C4-2B (cell line): ENCODE results near the gene SLC25A11.

ENCODE experiments used
- ZFX ChIP-seq: fragments of 450-650 bp; IDR thresholded peaks from 2 replicates; pipeline ENCODE4 v1.6.1; 2017
- TF ChIP-seq, protein P1 (sequence below): fragments of 450-650 bp; conservative IDR thresholded peaks from 2 replicates; pipeline ENCODE4 v1.5.1; 2017; ENCODE audit warnings: mild to moderate bottlenecking

DNA sequence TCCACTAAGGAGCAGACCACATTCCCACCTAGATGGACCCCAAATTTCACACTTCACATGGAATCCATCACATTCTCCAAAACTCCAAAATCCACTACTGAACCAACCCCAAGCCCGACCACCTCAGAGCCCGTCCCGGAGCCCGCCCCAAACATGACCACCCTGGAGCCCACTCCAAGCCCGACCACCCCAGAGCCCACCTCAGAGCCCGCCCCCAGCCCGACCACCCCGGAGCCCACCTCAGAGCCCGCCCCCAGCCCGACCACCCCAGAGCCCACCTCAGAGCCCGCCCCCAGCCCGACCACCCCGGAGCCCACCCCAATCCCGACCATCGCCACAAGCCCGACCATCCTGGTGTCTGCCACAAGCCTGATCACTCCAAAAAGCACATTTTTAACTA lies 6.2 kb downstream of the SLC25A11 start:
- TF ChIP-seq, protein P1, sequence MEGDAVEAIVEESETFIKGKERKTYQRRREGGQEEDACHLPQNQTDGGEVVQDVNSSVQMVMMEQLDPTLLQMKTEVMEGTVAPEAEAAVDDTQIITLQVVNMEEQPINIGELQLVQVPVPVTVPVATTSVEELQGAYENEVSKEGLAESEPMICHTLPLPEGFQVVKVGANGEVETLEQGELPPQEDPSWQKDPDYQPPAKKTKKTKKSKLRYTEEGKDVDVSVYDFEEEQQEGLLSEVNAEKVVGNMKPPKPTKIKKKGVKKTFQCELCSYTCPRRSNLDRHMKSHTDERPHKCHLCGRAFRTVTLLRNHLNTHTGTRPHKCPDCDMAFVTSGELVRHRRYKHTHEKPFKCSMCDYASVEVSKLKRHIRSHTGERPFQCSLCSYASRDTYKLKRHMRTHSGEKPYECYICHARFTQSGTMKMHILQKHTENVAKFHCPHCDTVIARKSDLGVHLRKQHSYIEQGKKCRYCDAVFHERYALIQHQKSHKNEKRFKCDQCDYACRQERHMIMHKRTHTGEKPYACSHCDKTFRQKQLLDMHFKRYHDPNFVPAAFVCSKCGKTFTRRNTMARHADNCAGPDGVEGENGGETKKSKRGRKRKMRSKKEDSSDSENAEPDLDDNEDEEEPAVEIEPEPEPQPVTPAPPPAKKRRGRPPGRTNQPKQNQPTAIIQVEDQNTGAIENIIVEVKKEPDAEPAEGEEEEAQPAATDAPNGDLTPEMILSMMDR: no peak
- no peak for TF ChIP-seq ZFX
